Stimulated activated naive CD8-positive, alpha-beta T cell treated with anti-CD3 and anti-CD28 coated beads, Interleukin-15, Interleukin-2, amounts not matched to agents 100 U/mL and 50 U/mL, for 24 hours (primary cell): ENCODE results near the gene ATXN7L3B.
A peak's percentile ranks its signal among the peaks of the same experiment; 100 is the strongest.
"Not testable (repeated sequence)": the region's sequence is repeated elsewhere in the genome, so short reads cannot be mapped to it uniquely, and the experiment has no call there.

Experiments
- ATAC-seq: fragments of 150-1000 bp; cut with Tn5 transposase; one replicate; pipeline ENCODE4 v1.10.0; 2021
- DNase-seq: peaks from one replicate; pipeline ENCODE4 v3.0.0; 2021

Gene ATXN7L3B

GRCh38 chr12:74537707-74538385 is at the start of gene ATXN7L3B:
ATXN7L3B (plus strand) TSS chr12:74537835; CDS start chr12:74538113, 278 bp downstream.
- DNase-seq (peak; percentile 96), ATAC-seq (peak; percentile 98)

- no peak for DNase-seq
- ATAC-seq, result no peak
Measured at GRCh38 chr12:74488134-74488533, 49.5 kb upstream of the ATXN7L3B start.

- ATAC-seq (no peak), DNase-seq (no peak)
Measured at GRCh38 chr12:74489543-74489942, 48.1 kb upstream of the ATXN7L3B start.

GRCh38 chr12:74490390-74491064 is 47.1 kb upstream of the ATXN7L3B start:
- no peak for DNase-seq
- ATAC-seq, result no peak

GRCh38 chr12:74491374-74491773 is 46.3 kb upstream of the ATXN7L3B start:
- ATAC-seq (no peak), DNase-seq (no peak)

- no peak for ATAC-seq
- no peak for DNase-seq
Measured at GRCh38 chr12:74499192-74499591, 38.4 kb upstream of the ATXN7L3B start.

GRCh38 chr12:74508873-74509657 is 28.6 kb upstream of the ATXN7L3B start:
- not testable (repeated sequence) for ATAC-seq, DNase-seq

GRCh38 chr12:74509886-74510285 is 27.7 kb upstream of the ATXN7L3B start:
- DNase-seq (no peak), ATAC-seq (no peak)

GRCh38 chr12:74514098-74514872 is 23.4 kb upstream of the ATXN7L3B start:
- DNase-seq, result no peak
- no peak for ATAC-seq

- DNase-seq, result no peak
- no peak for ATAC-seq
Measured at GRCh38 chr12:74515849-74516248, 21.8 kb upstream of the ATXN7L3B start.

- no peak for DNase-seq
Measured at GRCh38 chr12:74526535-74526934, 11.1 kb upstream of the ATXN7L3B start.

GRCh38 chr12:74527491-74527890 is 10.1 kb upstream of the ATXN7L3B start:
- no peak for ATAC-seq
- no peak for DNase-seq

More at GRCh38 chr12:74526535-74526934, 11.1 kb upstream of the ATXN7L3B start:
- no peak for ATAC-seq

- DNase-seq (no peak), ATAC-seq (no peak)
Measured at GRCh38 chr12:74530676-74531075, 7.0 kb upstream of the ATXN7L3B start.

GRCh38 chr12:74535536-74535935 is 2.1 kb upstream of the ATXN7L3B start:
- DNase-seq (no peak), ATAC-seq (no peak)

- DNase-seq (no peak), ATAC-seq (peak; percentile 55)
Measured at GRCh38 chr12:74537126-74537706, 419 bp upstream of the ATXN7L3B start.

GRCh38 chr12:74538491-74539258 is 1.0 kb downstream of the ATXN7L3B start:
- ATAC-seq (no peak), DNase-seq (peak; percentile 23)

- DNase-seq (no peak), ATAC-seq (no peak)
Measured at GRCh38 chr12:74539261-74539660, 1.6 kb downstream of the ATXN7L3B start.

GRCh38 chr12:74539765-74540526 is 2.3 kb downstream of the ATXN7L3B start:
- no peak for DNase-seq
- ATAC-seq, result no peak

GRCh38 chr12:74541074-74541473 is 3.4 kb downstream of the ATXN7L3B start:
- DNase-seq, result no peak
- ATAC-seq, result no peak

- DNase-seq, result no peak
- ATAC-seq, result no peak
Measured at GRCh38 chr12:74547249-74547648, 9.6 kb downstream of the ATXN7L3B start.
